Parathyroid adenoma (tissue), 2 donors: ENCODE results near the gene PTEN.

Experiments used
- H2AFZ ChIP-seq: fragments of 300-600 bp; sonication (generic); one replicate; pipeline ENCODE4 v1.7.0; 2017; ENCODE audit warnings: antibody characterized with exemption, mild to moderate bottlenecking
- H3K27ac ChIP-seq: fragments of 300-600 bp; sonication (generic); one replicate; pipeline ENCODE4 v1.7.0; 2017
- H3K27me3 ChIP-seq: fragments of 300-600 bp; sonication (generic); one replicate; pipeline ENCODE4 v1.7.0; 2017; ENCODE audit warnings: low read length; ENCODE audit not compliant: control insufficient read depth, insufficient read depth
- H3K36me3 ChIP-seq: fragments of 300-600 bp; sonication (generic); one replicate; pipeline ENCODE4 v1.7.0; 2017; ENCODE audit warnings: low read length; ENCODE audit not compliant: control insufficient read depth, insufficient read depth
- H3K4me1 ChIP-seq: fragments of 300-600 bp; sonication (generic); one replicate; pipeline ENCODE4 v1.7.0; 2017; ENCODE audit warnings: control low read depth
- H3K4me2 ChIP-seq: fragments of 300-600 bp; sonication (generic); one replicate; pipeline ENCODE4 v1.7.0; 2017; ENCODE audit warnings: low read length
- H3K4me3 ChIP-seq: fragments of 300-600 bp; sonication (generic); one replicate; pipeline ENCODE4 v1.7.0; 2017; ENCODE audit warnings: low read depth, low read length
- H3K79me2 ChIP-seq: fragments of 300-600 bp; sonication (generic); one replicate; pipeline ENCODE4 v1.7.0; 2017; ENCODE audit warnings: control low read depth
- H3K9ac ChIP-seq: fragments of 300-600 bp; sonication (generic); one replicate; pipeline ENCODE4 v1.7.0; 2017; ENCODE audit warnings: mild to moderate bottlenecking
- H3K9me3 ChIP-seq: fragments of 300-600 bp; sonication (generic); one replicate; pipeline ENCODE4 v1.7.0; 2017; ENCODE audit warnings: low read length; ENCODE audit not compliant: control insufficient read depth
- TF ChIP-seq, protein P1 (sequence below): fragments of 300-600 bp; sonication (generic); IDR thresholded peaks from one replicate; pipeline ENCODE4 v1.7.0; 2017; ENCODE audit warnings: antibody characterized with exemption, mild to moderate bottlenecking
- donor health status: primary hyperparathyroidism.

The PTEN gene

GRCh38 chr10:87952612-87953011, 89.2 kb downstream of the PTEN start:
- Histone ChIP-seq H3K36me3 (no peaks in the 10 kb centered on the region), H3K4me3 (no peak overlapping the region), H3K4me1 (peaks cover 5% of the 10 kb centered on the region), H3K4me2 (no peak overlapping the region), H2AFZ (no peak overlapping the region), H3K27me3 (no peaks in the 10 kb centered on the region), H3K9me3 (no peaks in the 10 kb centered on the region), H3K79me2 (peaks cover 3% of the 10 kb centered on the region), H3K27ac (no peak overlapping the region), H3K9ac (no peak overlapping the region)
- TF ChIP-seq, protein P1, sequence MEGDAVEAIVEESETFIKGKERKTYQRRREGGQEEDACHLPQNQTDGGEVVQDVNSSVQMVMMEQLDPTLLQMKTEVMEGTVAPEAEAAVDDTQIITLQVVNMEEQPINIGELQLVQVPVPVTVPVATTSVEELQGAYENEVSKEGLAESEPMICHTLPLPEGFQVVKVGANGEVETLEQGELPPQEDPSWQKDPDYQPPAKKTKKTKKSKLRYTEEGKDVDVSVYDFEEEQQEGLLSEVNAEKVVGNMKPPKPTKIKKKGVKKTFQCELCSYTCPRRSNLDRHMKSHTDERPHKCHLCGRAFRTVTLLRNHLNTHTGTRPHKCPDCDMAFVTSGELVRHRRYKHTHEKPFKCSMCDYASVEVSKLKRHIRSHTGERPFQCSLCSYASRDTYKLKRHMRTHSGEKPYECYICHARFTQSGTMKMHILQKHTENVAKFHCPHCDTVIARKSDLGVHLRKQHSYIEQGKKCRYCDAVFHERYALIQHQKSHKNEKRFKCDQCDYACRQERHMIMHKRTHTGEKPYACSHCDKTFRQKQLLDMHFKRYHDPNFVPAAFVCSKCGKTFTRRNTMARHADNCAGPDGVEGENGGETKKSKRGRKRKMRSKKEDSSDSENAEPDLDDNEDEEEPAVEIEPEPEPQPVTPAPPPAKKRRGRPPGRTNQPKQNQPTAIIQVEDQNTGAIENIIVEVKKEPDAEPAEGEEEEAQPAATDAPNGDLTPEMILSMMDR, result no peak

DNA sequence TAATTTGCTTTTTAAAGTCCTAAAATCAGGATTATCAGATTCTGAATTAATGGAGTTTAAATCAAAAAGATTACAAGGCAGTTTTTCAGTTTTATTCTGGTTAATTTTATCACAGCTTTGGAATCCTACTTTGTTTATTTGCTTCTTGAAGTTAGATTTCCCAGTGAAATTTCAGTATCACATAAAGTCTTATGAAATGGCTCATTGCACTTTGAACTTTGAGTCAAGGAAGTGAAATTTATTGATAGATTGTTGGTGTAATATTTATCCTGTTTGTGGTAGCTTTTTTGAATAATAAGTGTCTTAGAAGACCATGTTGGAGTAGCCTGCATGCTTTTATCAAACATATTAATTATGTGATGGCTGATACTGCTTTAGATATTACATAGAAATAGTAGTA, 92.6 kb downstream of the PTEN start:
- peaks cover 3% of the 10 kb centered on the region for H3K79me2 ChIP-seq
- no peak overlapping the region for H3K9ac ChIP-seq
- no peak overlapping the region for H2AFZ ChIP-seq
- no peaks in the 10 kb centered on the region for H3K27me3 ChIP-seq
- TF ChIP-seq, protein P1, result no peak
- H3K4me2 ChIP-seq, result no peak overlapping the region
- H3K27ac ChIP-seq, result no peak overlapping the region
- no peaks in the 10 kb centered on the region for H3K36me3 ChIP-seq
- no peak overlapping the region for H3K4me3 ChIP-seq
- H3K4me1 ChIP-seq, result peaks cover 5% of the 10 kb centered on the region
- H3K9me3 ChIP-seq, result no peaks in the 10 kb centered on the region

- Histone ChIP-seq H3K27ac (no peak overlapping the region), H2AFZ (no peak overlapping the region), H3K36me3 (no peaks in the 10 kb centered on the region), H3K79me2 (no peaks in the 10 kb centered on the region), H3K9me3 (no peaks in the 10 kb centered on the region), H3K4me2 (no peak overlapping the region), H3K4me1 (no peaks in the 10 kb centered on the region), H3K27me3 (no peaks in the 10 kb centered on the region), H3K9ac (no peak overlapping the region), H3K4me3 (no peak overlapping the region)
- TF ChIP-seq, protein P1, result no peak
Measured at GRCh38 chr10:87957702-87958101, 94.3 kb downstream of the PTEN start.

GRCh38 chr10:87960230-87960629, 96.8 kb downstream of the PTEN start:
- Histone ChIP-seq H3K4me1 (no peaks in the 10 kb centered on the region), H3K9ac (no peak overlapping the region), H3K27ac (no peak overlapping the region), H3K9me3 (no peaks in the 10 kb centered on the region), H2AFZ (no peak overlapping the region), H3K36me3 (no peaks in the 10 kb centered on the region), H3K79me2 (no peaks in the 10 kb centered on the region), H3K27me3 (no peaks in the 10 kb centered on the region), H3K4me3 (no peak overlapping the region), H3K4me2 (no peak overlapping the region)
- TF ChIP-seq, protein P1, result no peak

DNA sequence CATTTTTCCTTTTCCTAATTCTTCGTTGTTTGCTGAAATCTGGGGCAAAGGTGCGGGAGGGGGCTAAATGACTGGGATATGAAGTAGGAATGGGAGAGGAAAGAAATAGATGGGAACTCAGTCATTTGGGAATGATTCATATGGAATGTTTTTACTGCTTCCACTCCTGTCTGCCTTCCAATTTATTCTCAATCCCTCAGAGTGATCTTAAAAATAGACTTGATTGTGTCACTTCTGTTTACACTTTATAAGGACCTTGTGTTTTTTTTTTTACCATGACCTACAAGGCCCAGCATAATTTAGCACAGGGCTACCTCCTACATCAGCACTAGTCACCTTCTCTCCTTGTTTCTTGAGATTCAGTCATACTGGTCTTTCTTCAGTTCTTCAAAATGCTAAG, 97.9 kb downstream of the PTEN start:
- TF ChIP-seq, protein P1, result no peak
- Histone ChIP-seq H3K4me2 (no peak overlapping the region), H3K9me3 (no peaks in the 10 kb centered on the region), H3K27ac (no peak overlapping the region), H3K9ac (no peak overlapping the region), H3K79me2 (no peaks in the 10 kb centered on the region), H3K4me3 (no peak overlapping the region), H3K4me1 (no peaks in the 10 kb centered on the region), H3K36me3 (no peaks in the 10 kb centered on the region), H2AFZ (no peak overlapping the region), H3K27me3 (no peaks in the 10 kb centered on the region)
